Pancreas (tissue), 10 donors: ENCODE results near the gene SH3TC1. TPM values are rescaled to one million over a fixed set of nuclear protein-coding genes. Genes with fewer than 3 reads are reported as not detected.

Source experiments
- ATAC-seq, 4 donors: fragments of 200-7000 bp; cut with Tn5 transposase; one replicate each; pipeline versions ENCODE4 v1.8.0 to v1.9.1; 2020; ENCODE audit warnings: mild to moderate bottlenecking in 4 of 4, moderate library complexity in 4 of 4
- DNase-seq, 6 donors: peaks; one replicate each; pipeline ENCODE4 v3.0.0-alpha.2; 2020
- FAIRE-seq: peaks from 2 replicates; lab custom pipeline; 2012; peaks lifted over from hg19 to GRCh38; lab: Jason Lieb, UNC
- H3K27ac ChIP-seq, 4 donors: fragments of 200-600 bp; sonication (generic); 1 replicate in 3 of 4; 2 replicates in 1 of 4; pipeline versions ENCODE4 v1.5.0 to v1.8.0; 2020
- H3K27me3 ChIP-seq, 4 donors: fragments of 200-600 bp; one replicate each; pipeline ENCODE4 v1.8.0; 2021
- H3K36me3 ChIP-seq, 3 donors: fragments of 200-600 bp; sonication (generic) in 1 of 3; one replicate each; pipeline versions ENCODE4 v1.5.0 to v1.8.0; 2020 to 2021
- H3K4me1 ChIP-seq, 3 donors: fragments of 200-600 bp; one replicate each; pipeline ENCODE4 v1.8.0; 2021
- H3K4me3 ChIP-seq, 4 donors: fragments of 200-600 bp; sonication (generic) in 2 of 4; one replicate each; pipeline versions ENCODE4 v1.5.0 to v1.8.0; 2020 to 2021
- H3K9me3 ChIP-seq, 4 donors: fragments of 200-600 bp; one replicate each; pipeline ENCODE4 v1.8.0; 2021
- CTCF ChIP-seq, 4 donors: fragments of 200-600 bp; sonication (generic) in 3 of 4; IDR thresholded peaks; one replicate each; pipeline versions ENCODE4 v1.5.0 to v1.8.0; 2021; ENCODE audit warnings: antibody characterized with exemption in 4 of 4
- WGBS, 2 donors: extraction: QIAGEN DNeasy Blood & Tissue Kit; methylation state at CpG; one replicate each; pipeline ENCODE4 v1.1.7; 2013; 5-methylcytosine and 5-hydroxymethylcytosine counted together
- intact Hi-C, 3 donors: fragments of 100-400 bp; cut with DNase I; formaldehyde crosslinking; loops; one replicate each; pipeline versions ENCODE4 v1.11.1 to v1.14.2; 2022
- polyA plus RNA-seq, 2 donors: library from polyadenylated mRNA; stranded (reverse); fragments of 200-250 nt; gene quantifications; one replicate each; pipeline ENCODE4 v1.2.3, GENCODE V29; 2013
- total RNA-seq, 6 donors: library from RNA; stranded (reverse); fragmentation: NEBNext Ultra II Directional in 4 of 6; extraction: Animal tissue kit (Norgen Biotek cat#: 25700) in 4 of 6; gene quantifications; one replicate each; pipeline versions ENCODE4 v1.2.1 to v1.2.4, GENCODE V29; 2021 to 2023
- donor health status: healthy with polysubstance abuse.
- donor health status: DM: no; HTN: no; CAD: no; lungs with moderate emphysema.
- donor health status: DM: no; HTN: no; CAD: no.
- donor health status: control.
- donor health status: control.
- donor health status: Bipolar disorder and iron deficiency.
- donor health status: DM: yes; HTN: yes; CAD: no.
- donor health status: DM: no; HTN: no; CAD: no.
- donor health status: DM: no; HTN: no; CAD: no.
- donor health status: DM: yes; HTN: yes; CAD: no.

Gene SH3TC1
- total and polyA plus RNA-seq, 8 donors: 12.5 to 28.0 (median 19.6) TPM

GRCh38 chr4:8162625-8163024 is 36.5 kb upstream of the SH3TC1 start:
- Histone ChIP-seq H3K27ac (no peak overlapping the region), H3K27me3 (no peaks in the 10 kb centered on the region), H3K36me3 (no peaks in the 10 kb centered on the region), H3K4me1 (peaks cover 0 to 16% (median 9%) of the 10 kb centered on the region in 3 donors), H3K4me3 (no peak overlapping the region), H3K9me3 (no peaks in the 10 kb centered on the region)
- ATAC-seq (no peak), DNase-seq (no peak), FAIRE-seq (no peak)
- intact Hi-C loops: no loop called here
- TF ChIP-seq CTCF (IDR thresholded peaks at IDR 0.05): no peak
- WGBS, 2 donors: 92 to 94% methylated on average over 8 of the region's 8 CpGs

- 85 to 86% methylated on average over 7 of the region's 7 CpGs for WGBS, 2 donors
- intact Hi-C loops: no loop called here
- FAIRE-seq (no peak), ATAC-seq (no peak), DNase-seq (peak in 1 of 6 donors; percentile 75)
- H3K27me3 ChIP-seq: no peaks in the 10 kb centered on the region
- H3K4me3 ChIP-seq: no peak overlapping the region
- H3K36me3 ChIP-seq: no peaks in the 10 kb centered on the region
- no peak for TF ChIP-seq CTCF (IDR thresholded peaks at IDR 0.05)
- H3K9me3 ChIP-seq: no peaks in the 10 kb centered on the region
- peaks cover 0 to 12% (median 7%) of the 10 kb centered on the region in 3 donors for H3K4me1 ChIP-seq
- H3K27ac ChIP-seq: no peak overlapping the region
Observed at GRCh38 chr4:8163026-8163425, 36.1 kb upstream of the SH3TC1 start.

GRCh38 chr4:8163436-8164193 is 35.5 kb upstream of the SH3TC1 start:
- no peak for TF ChIP-seq CTCF (IDR thresholded peaks at IDR 0.05)
- FAIRE-seq: no peak
- DNase-seq: peak in 1 of 6 donors; percentile 52
- H3K27me3 ChIP-seq: no peaks in the 10 kb centered on the region
- no peaks in the 10 kb centered on the region for H3K36me3 ChIP-seq
- peak overlapping the region in 1 of 4 donors; percentile 8 for H3K4me3 ChIP-seq
- intact Hi-C loops: no loop called here
- WGBS, 2 donors: 66% methylated on average over 19 of the region's 19 CpGs
- H3K4me1 ChIP-seq: peaks cover 0 to 11% (median 7%) of the 10 kb centered on the region in 3 donors
- H3K9me3 ChIP-seq: no peaks in the 10 kb centered on the region
- H3K27ac ChIP-seq: peak overlapping the region in 2 of 4 donors; percentile 22 to 42
- ATAC-seq: peak; percentile 1 to 12 (median 5)

GRCh38 chr4:8164194-8164565 is 34.9 kb upstream of the SH3TC1 start:
- 32 to 41% methylated on average over 9 of the region's 9 CpGs for WGBS, 2 donors
- peak; percentile 56 to 76 (median 67) for ATAC-seq

More at GRCh38 chr4:8164194-8164565, 34.9 kb upstream of the SH3TC1 start:
- Histone ChIP-seq H3K4me1 (peaks cover 0 to 11% (median 7%) of the 10 kb centered on the region in 3 donors), H3K36me3 (no peaks in the 10 kb centered on the region), H3K27me3 (no peaks in the 10 kb centered on the region), H3K4me3 (peak overlapping the region in 1 of 4 donors; percentile 8), H3K9me3 (no peaks in the 10 kb centered on the region), H3K27ac (peak overlapping the region in 2 of 4 donors; percentile 22 to 42)
- no peak for FAIRE-seq
- intact Hi-C loops: no loop called here
- DNase-seq: peak in 5 of 6 donors; percentile 53 to 81 (median 71)
- TF ChIP-seq CTCF (IDR thresholded peaks at IDR 0.05): no peak
